A172 (cell line): ENCODE measurements around the gene SIL1. TPM values are rescaled to one million over a fixed set of nuclear protein-coding genes. Genes with fewer than 3 reads are reported as not detected.
A peak's percentile ranks its signal among the peaks of the same experiment; 100 is the strongest.
"Not testable (repeated sequence)": the region's sequence is repeated elsewhere in the genome, so short reads cannot be mapped to it uniquely, and the experiment has no call there.

Experiments used
- DNase-seq: peaks from one replicate; pipeline ENCODE4 v3.0.0-alpha.2; 2015; ENCODE audit warnings: low spot score
- total RNA-seq: library from RNA; depleted of rRNA; stranded (reverse); fragments of >200 nt; shearing (Covaris generic); gene quantifications from 2 replicates; pipeline ENCODE4 v1.2.3, GENCODE V29; 2014

SIL1 gene
- total RNA-seq, 1 experiment from 2014 or later = 60.4 TPM

DNA sequence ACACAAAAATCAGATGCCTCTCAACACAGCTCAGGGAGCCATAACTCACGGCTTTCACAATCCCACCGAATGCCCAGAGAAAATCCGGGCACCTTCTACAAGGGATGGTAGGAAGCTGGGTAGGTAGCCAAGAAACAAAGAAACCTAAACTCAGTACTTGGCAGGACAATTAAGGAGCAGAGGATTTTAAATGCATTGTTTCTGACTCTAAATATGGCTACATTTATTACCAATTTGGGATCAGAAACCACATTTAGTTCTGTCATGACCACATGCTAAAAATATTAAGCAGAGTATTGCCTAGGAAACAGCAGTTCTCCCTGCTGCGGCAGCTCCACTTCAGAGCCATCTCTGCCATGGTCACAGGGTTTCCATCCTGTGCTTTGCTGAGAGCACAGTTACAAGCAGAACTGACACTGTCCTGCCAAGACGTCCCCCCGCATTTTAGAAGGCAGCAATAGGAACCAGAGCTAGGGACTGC is 57.5 kb downstream of the SIL1 start:
- no peak for DNase-seq

DNA sequence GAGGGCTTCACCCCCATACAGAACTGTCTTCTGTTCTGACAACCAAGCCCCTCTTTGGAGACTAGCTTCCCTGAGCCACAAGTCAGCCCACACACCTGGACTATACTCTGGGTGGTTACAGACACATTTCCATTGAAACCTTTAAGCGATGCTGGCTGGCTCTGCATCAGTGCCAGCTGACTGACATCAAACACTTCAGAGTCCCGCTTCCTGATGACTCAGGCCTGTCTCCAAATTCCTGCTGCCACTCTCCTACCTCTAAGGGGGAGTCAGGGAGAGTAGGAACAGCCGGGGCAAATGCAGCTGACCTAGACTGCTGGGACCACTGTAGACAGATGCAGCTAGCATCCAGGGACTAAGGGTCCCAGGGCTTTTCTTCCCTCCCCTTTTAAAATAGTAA is 59.4 kb downstream of the SIL1 start:
- peak; percentile 64 for DNase-seq

DNA sequence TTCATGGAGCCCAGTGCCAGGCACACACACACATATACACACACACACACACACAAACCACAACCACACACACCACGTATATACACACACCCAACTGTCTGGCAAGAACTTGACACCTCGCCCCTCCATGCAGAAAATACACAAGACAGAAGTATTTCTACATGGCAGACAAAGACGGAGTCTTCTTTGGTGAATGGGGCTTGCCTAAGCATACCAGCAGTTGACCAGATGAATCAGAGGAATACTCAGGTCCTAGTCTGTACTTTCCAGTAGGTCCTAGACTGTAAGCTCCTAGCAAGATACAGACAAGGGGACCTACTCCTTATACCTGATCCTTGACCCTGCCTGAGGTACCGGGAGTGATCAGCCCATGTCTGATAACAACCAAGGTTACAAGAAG is 60.1 kb downstream of the SIL1 start:
- no peak for DNase-seq

GRCh38 chr5:139137697-139138096 is 60.5 kb downstream of the SIL1 start:
- peak; percentile 16 for DNase-seq

DNA sequence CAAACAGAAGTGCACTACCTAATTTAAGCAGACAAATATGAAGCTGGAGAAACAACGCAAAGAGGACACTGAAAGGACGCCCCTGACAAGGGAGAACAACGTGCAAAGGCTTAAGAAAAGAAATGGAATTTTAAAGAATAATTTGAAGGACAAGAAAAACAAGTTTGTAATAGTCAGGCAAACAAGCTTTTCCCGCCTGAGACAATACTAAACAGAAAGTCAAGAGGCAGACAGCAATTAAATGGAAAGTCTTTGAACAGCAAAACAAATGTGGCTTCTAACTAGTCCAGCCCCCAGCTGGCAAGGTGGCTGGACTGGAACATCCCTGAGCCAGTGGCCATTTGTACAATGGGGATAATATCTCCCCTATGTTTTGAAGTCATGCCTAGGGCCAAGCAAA is 63.3 kb downstream of the SIL1 start:
- DNase-seq = no peak

DNA sequence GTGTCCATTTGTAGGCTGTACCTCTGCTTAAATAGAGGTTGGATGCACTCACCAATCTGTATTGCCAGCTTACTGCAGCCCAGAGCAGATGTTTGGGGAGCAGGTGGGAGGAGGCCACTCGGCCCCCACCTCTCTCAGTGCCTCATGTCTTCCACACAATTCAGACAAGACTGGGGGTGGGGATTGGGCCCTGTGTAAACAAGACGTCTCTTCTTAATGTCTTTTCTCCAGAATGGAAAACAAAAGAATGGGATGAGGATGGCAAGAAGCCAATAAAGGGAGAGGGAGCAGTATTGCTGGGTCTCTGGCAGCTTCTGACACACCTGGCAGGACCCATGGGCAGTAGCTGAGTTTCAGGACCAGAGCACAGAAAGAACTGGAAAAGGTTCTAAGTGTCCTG is 64.9 kb downstream of the SIL1 start:
- DNase-seq = no peak

DNA sequence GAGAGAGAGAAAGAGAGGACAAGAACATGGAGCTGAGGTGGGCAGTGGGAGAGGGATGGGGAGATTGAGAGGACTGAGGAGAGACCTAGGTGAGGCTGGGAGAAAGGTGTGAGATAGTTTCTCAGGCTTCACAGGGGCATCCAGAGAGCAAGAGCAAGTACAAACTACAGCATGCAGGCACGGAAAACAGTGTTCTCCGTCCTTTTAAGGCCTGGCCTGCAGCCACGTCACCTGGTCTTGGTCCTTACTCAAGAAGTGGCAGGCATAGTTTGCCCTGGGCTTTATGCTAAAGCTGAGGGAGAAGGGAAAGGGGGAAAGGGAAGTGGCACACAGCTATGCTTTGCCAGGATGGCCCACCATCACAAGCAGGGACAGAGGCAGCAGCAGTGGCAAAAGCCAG is 65.7 kb downstream of the SIL1 start:
- DNase-seq = no peak

DNA sequence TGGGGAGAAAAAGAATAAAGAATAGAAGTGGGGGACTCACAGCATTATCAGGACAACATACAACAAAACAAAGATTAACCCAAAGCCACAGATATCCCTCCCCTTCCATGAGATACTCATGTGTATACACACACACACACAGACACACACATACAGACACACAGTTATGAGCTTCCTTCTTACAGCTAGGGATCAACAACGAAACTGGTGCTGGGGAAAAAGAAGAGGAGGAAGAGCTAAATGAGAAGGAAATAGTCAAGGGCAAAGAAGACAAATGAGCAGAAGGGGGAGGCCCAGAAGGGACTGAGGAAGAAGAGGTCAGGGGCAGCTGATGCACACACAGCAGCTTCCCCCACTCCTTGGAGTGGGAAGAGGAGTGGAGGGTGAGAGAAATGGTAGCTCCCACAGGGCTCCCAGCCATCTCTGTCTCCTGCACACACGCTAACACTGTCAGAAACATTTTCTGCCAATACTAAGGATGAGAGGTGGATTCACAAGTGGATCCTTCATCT is 66.2 kb downstream of the SIL1 start:
- DNase-seq = no peak

GRCh38 chr5:139131465-139131864 is 66.7 kb downstream of the SIL1 start:
- peak; percentile 25 for DNase-seq

DNA sequence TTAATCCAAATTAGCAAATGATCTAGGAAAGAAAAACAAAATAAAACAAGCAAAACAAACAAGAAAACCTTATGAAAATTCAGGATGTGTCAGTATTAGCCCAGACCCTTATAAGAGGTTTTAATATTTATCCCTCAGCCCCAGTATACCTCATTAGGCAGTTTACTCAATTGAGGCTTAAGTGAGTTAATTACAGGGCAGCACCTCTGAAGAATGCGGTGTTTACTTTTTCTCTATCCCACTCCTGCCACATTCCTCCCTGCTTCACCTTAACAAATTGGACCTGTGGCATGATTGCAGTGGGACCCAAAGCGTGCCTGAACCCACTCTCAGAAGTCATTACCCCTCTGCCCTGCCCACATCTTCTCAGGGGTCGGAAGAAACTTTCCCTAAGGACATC is 67.1 kb downstream of the SIL1 start:
- DNase-seq = no peak

DNA sequence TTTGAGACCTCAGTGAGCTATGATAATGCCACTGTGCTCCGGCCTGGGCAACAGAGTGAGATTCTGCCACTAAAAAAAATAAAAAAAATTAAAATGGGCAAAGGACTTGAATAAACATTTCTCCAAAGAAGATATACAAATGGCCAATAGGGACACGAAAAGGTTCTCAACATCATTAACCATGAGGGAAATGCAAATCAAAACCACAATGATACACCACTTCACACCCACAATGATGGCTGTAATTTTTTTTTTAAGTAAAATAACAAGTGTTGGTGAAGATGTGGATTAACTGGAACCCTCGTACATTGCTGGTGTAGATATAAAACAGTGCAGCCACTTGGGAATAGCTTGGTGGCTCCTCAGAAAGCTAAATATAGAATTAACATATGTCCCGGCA is 68.0 kb downstream of the SIL1 start:
- DNase-seq = no peak

DNA sequence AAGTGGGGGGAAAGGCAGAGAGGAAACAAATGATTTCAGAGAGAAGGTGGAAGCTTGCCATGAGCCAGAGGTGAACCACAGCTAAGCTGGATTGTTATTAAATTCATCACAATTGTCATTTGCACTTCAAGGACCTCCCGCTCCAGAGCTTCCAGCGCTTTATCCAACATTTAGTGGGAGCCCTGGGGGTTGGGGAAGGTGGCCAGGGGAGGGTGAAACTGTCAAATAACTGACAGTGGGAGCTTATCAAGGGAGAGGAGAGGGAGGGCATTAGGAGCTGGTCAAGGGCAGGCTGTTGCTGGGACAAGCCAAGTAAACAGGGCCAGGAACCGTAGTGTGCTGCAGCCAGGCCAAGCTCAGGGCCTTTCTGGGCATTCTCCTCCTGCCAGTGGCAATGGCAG is 71.5 kb downstream of the SIL1 start:
- no peak for DNase-seq

DNA sequence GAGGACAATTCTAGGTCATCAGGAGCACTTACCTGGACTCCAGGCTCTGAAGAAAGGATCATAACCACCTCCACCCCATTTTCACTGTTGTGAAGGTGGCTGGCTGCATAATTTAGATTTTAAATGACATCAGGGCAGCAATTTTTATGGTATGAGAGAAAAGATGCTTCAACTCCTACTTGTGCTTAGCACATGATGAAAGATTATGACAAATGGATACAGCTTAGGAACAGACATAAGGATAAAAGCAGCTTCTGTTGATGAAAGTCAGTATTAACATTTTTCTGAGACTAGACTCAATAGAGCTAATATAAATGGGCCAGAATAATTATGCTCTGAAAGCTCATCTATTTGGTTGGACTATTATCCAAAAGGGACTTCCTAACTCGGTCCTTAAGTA is 72.2 kb downstream of the SIL1 start:
- no peak for DNase-seq

GRCh38 chr5:139124774-139125520 is 73.2 kb downstream of the SIL1 start:
- no peak for DNase-seq

DNA sequence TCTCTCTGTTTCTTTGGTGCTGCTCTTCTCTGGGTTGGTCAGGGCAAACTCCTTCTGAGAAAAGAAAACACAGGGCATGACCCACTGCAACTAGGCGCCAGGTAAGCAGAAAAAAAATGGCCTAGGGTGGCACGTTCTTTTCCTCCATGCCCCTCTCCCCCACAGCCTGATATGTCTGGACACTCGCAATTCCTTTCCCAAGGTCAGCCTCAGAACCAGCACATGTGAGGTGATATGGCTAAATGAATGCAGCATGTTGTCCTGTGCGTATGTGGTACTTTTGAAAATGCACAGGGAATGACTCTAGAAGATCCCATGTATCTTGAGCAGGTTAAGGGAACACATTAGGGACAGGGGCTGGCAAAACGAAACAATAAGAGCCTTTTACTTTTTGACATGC is 77.0 kb downstream of the SIL1 start:
- no peak for DNase-seq

DNA sequence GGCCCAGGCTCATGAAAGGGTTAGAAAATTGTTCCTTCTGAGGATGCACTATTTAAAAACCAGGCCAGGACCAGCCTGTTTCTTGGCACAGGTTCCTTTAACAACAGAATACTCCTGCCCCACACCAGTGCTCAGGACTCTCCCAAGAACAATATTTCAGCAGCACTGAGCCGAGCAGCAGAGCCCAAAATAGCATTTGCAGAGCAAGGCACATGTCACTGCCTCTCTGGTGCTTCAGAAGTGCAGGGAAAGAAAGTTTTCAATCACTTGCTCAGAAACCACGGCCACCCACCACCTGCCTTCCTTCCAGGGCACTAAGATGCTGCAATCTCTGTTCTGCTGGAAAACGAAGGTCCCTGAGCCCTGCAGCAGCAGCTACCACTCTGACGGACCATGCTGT is 77.6 kb downstream of the SIL1 start:
- no peak for DNase-seq

GRCh38 chr5:139118804-139119203 is 79.4 kb downstream of the SIL1 start:
- DNase-seq = no peak

DNA sequence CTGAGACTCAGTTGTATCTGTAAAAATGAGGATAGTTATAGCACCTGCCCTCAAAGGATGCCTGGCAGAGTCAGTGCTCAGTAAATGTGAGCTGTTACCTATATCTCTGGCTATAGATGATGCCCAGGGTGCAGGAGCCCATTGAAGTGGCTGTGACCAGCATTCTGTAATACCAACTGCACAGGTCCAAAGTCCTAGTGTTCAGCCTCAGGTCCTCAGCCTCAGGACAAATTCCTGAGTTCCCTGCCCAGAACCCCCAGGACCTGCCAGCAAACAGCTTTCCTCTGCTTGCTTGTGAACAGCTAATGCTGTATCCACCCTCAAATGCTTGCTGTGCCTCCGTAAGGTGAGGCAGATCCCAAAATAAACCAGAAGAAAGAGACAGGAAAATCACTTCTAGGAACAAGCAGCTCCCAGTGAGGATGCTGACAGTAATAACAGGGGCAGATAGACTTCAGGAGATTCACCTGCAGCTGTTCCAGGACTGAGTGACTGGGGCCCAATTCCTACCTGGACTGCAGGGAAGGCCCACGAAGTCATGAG is 80.8 kb downstream of the SIL1 start:
- no peak for DNase-seq

DNA sequence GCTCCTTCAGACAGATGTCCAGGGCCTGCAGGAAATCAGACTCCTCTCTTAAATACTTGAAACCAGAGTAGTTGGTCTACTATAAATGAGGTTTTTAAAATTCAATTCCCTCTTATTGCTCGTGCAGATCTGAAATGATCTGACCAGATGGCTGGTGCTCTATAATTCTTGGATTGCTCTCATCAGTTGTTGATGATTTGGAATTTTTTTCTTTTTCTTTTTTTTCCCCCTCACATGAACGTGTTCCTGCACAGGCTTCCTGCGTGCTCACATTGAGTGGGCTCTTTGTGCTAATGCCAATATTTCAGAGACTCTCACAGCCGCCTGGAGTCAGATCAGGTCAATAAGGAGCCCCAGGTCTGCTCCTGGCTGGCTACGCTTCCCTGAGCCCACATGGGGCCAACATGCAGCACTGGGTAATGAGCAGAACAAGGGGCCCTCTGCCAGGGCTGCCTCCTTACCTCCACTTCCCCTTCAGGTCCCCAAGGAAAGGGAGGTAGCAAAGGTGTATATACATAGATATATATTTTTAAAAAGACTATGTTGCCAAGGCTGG is 82.0 kb downstream of the SIL1 start:
- DNase-seq = no peak

DNA sequence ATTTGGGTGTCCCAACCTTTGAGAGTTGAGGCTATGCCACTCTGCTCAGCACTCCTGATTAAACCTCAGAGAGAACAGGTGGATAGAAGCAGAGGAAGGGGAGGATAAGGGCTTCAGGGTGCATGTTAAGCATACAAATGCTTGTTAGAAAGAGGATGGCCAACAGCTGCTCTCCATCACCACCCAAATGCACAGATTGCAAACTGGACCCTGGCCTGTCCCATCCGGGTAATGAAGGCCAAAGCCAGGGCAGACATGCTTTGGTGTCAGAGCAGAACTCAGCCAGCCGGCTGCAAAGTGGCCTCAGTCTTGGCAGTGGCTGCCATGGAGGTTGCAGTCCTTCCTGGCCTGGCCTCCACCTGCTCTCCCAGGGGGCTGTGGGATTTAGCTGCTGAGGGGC is 84.3 kb downstream of the SIL1 start:
- DNase-seq = no peak

DNA sequence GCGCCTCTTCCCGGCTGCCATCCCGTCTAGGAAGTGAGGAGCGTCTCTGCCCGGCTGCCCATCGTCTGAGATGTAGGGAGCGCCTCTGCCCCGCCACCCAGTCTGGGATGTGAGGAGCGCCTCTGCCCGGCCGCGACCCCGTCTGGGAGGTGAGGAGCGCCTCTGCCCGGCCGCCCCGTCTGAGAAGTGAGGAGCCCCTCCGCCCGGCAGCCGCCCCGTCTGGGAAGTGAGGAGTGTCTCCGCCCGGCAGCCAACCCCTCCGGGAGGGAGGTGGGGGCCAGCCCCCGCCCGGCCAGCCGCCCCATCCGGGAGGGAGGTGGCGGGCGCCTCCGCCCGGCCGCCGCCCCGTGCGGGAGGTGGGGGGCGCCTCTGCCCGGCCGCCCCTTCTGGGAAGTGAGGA is 85.8 kb downstream of the SIL1 start:
- not testable (repeated sequence) for DNase-seq

DNA sequence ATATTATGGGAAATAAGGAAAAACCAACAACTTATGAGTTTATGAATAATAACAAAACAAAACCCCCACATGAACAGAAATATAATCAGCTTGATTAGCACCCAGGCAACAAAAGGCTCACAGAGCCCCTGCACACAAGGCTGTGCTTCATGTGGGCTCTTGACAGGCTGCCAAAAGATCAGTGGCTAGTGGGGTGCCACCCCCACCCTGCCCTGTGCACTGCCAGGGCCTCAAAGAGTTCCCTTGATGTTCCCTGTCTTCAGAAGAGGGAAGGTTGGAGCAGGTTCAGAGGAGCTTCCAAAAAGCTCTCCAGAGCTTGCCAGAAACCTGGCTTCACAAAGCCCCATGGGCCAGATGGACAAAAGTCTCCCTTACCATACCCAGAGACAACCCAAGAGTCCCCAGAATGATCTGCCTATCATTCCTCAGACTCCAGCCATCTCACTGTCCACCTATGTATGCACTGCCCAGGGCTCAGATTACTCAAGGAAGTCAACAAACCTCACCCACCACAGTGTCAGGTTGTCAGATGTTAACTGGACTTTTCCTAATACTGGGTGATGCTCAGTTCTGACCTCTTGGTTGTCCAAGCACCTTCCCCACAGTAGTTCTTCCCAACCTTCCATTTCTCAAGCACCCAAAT is 87.5 kb downstream of the SIL1 start:
- no peak for DNase-seq
